Measurements from ENCODE around the gene SAMD4B. TPM values are rescaled to one million over a fixed set of nuclear protein-coding genes. Genes with fewer than 3 reads are reported as not detected.

SAMD4B gene
- total and polyA plus RNA-seq, 2 experiments from 2014 or later: 104 to 172 TPM

DNA sequence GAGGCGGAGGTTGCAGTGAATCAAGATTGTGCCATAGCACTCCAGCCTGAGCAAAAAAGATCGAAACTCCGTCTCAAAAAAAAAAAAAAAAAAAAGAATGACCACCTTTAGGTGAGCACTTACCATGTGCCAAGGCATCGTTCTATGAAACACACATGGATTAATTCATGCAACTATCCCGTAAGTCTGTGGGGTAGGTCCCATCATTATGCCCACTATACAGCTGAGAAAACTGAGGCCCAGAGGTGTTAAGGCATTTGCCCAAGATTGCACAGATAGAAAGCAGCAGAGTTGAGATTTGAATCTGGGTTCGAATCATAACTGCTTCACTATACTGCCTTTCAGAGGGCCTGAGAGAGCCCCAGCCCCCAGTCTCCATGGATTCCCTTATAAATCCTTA lies 8.7 kb upstream of the SAMD4B start (continued):
- TF ChIP-seq, protein P1, sequence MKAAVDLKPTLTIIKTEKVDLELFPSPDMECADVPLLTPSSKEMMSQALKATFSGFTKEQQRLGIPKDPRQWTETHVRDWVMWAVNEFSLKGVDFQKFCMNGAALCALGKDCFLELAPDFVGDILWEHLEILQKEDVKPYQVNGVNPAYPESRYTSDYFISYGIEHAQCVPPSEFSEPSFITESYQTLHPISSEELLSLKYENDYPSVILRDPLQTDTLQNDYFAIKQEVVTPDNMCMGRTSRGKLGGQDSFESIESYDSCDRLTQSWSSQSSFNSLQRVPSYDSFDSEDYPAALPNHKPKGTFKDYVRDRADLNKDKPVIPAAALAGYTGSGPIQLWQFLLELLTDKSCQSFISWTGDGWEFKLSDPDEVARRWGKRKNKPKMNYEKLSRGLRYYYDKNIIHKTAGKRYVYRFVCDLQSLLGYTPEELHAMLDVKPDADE (IDR thresholded peaks at IDR 0.05): no peak

DNA sequence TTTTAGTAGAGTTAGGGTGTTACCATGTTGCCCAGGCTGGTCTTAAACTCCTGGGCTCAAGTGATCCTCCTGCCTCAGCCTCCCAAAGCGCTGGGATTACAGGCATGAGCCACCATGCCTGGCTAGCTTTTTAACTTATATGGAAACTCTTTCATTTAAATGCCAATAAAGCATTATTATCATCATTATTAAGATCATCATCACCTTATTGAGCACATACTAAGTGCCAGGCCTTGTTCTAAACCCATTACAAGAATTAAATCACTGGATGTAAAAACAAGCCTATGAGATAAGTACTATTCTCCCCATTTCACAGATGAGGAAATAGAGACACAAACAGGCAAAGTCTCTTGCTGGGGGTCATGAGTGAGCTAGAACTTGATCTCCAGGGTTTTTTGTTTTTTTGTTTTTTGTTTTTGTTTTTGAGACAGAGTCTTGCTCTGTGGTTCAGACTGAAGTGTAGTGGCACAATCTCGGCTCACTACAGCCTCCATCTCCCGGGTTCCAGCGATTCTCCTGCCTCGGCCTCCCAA lies 7.7 kb upstream of the SAMD4B start:
- no peaks in the 10 kb centered on the region for H3K4me1 ChIP-seq (ENCODE audit: insufficient read depth)
- H3K79me2 ChIP-seq (replicated peaks; ENCODE audit: insufficient read depth): no peaks in the 10 kb centered on the region
- Mint-ChIP-seq H3K4me1 (peaks cover 3% of the 10 kb centered on the region; the same call in 1 of the 3 replicates), H3K27me3 (ENCODE audit: insufficient read depth, low read depth, poor library complexity) (peaks cover 20% of the 10 kb centered on the region), H3K36me3 (ENCODE audit: low read depth) (no peaks in the 10 kb centered on the region), H3K4me3 (no peak overlapping the region), H3K9me3 (no peaks in the 10 kb centered on the region), H3K27ac (no peak overlapping the region)
- no peak overlapping the region for H3K4me3 ChIP-seq
- no peaks in the 10 kb centered on the region for H3F3A ChIP-seq (replicated peaks; ENCODE audit: low read depth)
- no peak overlapping the region for H3K4me2 ChIP-seq
- no peaks in the 10 kb centered on the region for H3K9me2 ChIP-seq (ENCODE audit: insufficient read depth)
- no peaks in the 10 kb centered on the region for H3K36me3 ChIP-seq (ENCODE audit: insufficient read depth)
- no peaks in the 10 kb centered on the region for H3K27me3 ChIP-seq (ENCODE audit: insufficient read depth)
- H2AFZ ChIP-seq: no peak overlapping the region
- H3K27ac ChIP-seq (ENCODE audit: low read depth): no peak overlapping the region
- ATAC-seq (no peak), DNase-seq (ENCODE audit: low spot score) (no peak)
- H4K20me1 ChIP-seq (replicated peaks; ENCODE audit: insufficient read depth): no peaks in the 10 kb centered on the region
- TF ChIP-seq, protein P2, sequence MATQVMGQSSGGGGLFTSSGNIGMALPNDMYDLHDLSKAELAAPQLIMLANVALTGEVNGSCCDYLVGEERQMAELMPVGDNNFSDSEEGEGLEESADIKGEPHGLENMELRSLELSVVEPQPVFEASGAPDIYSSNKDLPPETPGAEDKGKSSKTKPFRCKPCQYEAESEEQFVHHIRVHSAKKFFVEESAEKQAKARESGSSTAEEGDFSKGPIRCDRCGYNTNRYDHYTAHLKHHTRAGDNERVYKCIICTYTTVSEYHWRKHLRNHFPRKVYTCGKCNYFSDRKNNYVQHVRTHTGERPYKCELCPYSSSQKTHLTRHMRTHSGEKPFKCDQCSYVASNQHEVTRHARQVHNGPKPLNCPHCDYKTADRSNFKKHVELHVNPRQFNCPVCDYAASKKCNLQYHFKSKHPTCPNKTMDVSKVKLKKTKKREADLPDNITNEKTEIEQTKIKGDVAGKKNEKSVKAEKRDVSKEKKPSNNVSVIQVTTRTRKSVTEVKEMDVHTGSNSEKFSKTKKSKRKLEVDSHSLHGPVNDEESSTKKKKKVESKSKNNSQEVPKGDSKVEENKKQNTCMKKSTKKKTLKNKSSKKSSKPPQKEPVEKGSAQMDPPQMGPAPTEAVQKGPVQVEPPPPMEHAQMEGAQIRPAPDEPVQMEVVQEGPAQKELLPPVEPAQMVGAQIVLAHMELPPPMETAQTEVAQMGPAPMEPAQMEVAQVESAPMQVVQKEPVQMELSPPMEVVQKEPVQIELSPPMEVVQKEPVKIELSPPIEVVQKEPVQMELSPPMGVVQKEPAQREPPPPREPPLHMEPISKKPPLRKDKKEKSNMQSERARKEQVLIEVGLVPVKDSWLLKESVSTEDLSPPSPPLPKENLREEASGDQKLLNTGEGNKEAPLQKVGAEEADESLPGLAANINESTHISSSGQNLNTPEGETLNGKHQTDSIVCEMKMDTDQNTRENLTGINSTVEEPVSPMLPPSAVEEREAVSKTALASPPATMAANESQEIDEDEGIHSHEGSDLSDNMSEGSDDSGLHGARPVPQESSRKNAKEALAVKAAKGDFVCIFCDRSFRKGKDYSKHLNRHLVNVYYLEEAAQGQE (IDR thresholded peaks at IDR 0.05; ENCODE audit: unreplicated experiment): no peak
- no peak for TF ChIP-seq ZNF331 (CRISPR knock-in tag; IDR thresholded peaks at IDR 0.05; ENCODE audit: low read depth)
- TF ChIP-seq, protein P3, sequence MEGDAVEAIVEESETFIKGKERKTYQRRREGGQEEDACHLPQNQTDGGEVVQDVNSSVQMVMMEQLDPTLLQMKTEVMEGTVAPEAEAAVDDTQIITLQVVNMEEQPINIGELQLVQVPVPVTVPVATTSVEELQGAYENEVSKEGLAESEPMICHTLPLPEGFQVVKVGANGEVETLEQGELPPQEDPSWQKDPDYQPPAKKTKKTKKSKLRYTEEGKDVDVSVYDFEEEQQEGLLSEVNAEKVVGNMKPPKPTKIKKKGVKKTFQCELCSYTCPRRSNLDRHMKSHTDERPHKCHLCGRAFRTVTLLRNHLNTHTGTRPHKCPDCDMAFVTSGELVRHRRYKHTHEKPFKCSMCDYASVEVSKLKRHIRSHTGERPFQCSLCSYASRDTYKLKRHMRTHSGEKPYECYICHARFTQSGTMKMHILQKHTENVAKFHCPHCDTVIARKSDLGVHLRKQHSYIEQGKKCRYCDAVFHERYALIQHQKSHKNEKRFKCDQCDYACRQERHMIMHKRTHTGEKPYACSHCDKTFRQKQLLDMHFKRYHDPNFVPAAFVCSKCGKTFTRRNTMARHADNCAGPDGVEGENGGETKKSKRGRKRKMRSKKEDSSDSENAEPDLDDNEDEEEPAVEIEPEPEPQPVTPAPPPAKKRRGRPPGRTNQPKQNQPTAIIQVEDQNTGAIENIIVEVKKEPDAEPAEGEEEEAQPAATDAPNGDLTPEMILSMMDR (conservative IDR thresholded peaks at IDR 0.05; ENCODE audit: low read depth in 2 of 2): no peak
- TF ChIP-seq, protein P1 (IDR thresholded peaks at IDR 0.05): no peak
- no peak for TF ChIP-seq EZH2 (IDR thresholded peaks at IDR 0.05; ENCODE audit: low read depth, unreplicated experiment)
- TF ChIP-seq POLR2AphosphoS5 (IDR thresholded peaks at IDR 0.05; ENCODE audit: low read depth): no peak
- no peak for TF ChIP-seq EZH2phosphoT487 (IDR thresholded peaks at IDR 0.05; ENCODE audit: unreplicated experiment)
- no peak for TF ChIP-seq CREB1 (CRISPR knock-in tag; IDR thresholded peaks at IDR 0.05; ENCODE audit: low read depth)
- no peak for TF ChIP-seq NANOG (IDR thresholded peaks at IDR 0.05; ENCODE audit: borderline replicate concordance)
- no peak for TF ChIP-seq JUNB (IDR thresholded peaks at IDR 0.05; ENCODE audit: unreplicated experiment)
- TF ChIP-seq, protein P4, sequence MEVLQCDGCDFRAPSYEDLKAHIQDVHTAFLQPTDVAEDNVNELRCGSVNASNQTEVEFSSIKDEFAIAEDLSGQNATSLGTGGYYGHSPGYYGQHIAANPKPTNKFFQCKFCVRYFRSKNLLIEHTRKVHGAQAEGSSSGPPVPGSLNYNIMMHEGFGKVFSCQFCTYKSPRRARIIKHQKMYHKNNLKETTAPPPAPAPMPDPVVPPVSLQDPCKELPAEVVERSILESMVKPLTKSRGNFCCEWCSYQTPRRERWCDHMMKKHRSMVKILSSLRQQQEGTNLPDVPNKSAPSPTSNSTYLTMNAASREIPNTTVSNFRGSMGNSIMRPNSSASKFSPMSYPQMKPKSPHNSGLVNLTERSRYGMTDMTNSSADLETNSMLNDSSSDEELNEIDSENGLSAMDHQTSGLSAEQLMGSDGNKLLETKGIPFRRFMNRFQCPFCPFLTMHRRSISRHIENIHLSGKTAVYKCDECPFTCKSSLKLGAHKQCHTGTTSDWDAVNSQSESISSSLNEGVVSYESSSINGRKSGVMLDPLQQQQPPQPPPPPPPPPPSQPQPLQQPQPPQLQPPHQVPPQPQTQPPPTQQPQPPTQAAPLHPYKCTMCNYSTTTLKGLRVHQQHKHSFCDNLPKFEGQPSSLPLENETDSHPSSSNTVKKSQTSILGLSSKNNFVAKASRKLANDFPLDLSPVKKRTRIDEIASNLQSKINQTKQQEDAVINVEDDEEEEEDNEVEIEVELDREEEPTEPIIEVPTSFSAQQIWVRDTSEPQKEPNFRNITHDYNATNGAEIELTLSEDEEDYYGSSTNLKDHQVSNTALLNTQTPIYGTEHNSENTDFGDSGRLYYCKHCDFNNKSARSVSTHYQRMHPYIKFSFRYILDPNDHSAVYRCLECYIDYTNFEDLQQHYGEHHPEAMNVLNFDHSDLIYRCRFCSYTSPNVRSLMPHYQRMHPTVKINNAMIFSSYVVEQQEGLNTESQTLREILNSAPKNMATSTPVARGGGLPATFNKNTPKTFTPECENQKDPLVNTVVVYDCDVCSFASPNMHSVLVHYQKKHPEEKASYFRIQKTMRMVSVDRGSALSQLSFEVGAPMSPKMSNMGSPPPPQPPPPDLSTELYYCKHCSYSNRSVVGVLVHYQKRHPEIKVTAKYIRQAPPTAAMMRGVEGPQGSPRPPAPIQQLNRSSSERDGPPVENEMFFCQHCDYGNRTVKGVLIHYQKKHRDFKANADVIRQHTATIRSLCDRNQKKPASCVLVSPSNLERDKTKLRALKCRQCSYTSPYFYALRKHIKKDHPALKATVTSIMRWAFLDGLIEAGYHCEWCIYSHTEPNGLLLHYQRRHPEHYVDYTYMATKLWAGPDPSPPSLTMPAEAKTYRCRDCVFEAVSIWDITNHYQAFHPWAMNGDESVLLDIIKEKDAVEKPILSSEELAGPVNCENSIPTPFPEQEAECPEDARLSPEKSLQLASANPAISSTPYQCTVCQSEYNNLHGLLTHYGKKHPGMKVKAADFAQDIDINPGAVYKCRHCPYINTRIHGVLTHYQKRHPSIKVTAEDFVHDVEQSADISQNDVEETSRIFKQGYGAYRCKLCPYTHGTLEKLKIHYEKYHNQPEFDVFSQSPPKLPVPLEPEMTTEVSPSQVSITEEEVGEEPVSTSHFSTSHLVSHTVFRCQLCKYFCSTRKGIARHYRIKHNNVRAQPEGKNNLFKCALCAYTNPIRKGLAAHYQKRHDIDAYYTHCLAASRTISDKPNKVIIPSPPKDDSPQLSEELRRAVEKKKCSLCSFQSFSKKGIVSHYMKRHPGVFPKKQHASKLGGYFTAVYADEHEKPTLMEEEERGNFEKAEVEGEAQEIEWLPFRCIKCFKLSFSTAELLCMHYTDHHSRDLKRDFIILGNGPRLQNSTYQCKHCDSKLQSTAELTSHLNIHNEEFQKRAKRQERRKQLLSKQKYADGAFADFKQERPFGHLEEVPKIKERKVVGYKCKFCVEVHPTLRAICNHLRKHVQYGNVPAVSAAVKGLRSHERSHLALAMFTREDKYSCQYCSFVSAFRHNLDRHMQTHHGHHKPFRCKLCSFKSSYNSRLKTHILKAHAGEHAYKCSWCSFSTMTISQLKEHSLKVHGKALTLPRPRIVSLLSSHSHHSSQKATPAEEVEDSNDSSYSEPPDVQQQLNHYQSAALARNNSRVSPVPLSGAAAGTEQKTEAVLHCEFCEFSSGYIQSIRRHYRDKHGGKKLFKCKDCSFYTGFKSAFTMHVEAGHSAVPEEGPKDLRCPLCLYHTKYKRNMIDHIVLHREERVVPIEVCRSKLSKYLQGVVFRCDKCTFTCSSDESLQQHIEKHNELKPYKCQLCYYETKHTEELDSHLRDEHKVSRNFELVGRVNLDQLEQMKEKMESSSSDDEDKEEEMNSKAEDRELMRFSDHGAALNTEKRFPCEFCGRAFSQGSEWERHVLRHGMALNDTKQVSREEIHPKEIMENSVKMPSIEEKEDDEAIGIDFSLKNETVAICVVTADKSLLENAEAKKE (CRISPR knock-in tag; IDR thresholded peaks at IDR 0.05): no peak

Data from GM23338 (cell line).